HG02943 (cell line): ENCODE measurements around the gene HSFY2.
"Not testable (repeated sequence)": the region's sequence is repeated elsewhere in the genome, so short reads cannot be mapped to it uniquely, and the experiment has no call there.

Experiments
- ATAC-seq: cut with Tn5 transposase; IDR thresholded peaks from one replicate; pipeline ENCODE4 v1.9.1; 2021; ENCODE audit warnings: mild to moderate bottlenecking, low read depth, moderate library complexity; ENCODE audit not compliant: unreplicated experiment

The HSFY2 gene

GRCh38 chrY:18773635-18774034 is at the start of gene HSFY2:
TSS of gene HSFY2 (minus strand) at chrY:18773735. CDS start at chrY:18773618, 117 bp downstream.
- ATAC-seq, result not testable (repeated sequence)

- ATAC-seq, result not testable (repeated sequence)
These were observed 42.2 kb upstream of the HSFY2 start for GRCh38 chrY:18815751-18816150.

GRCh38 chrY:18788757-18789406 is 15.3 kb upstream of the HSFY2 start:
- ATAC-seq, result not testable (repeated sequence)

- ATAC-seq, result not testable (repeated sequence)
These were observed 19.5 kb downstream of the HSFY2 start for GRCh38 chrY:18754077-18754476.

- ATAC-seq, result not testable (repeated sequence)
These were observed 20.3 kb downstream of the HSFY2 start for GRCh38 chrY:18753133-18753815.

GRCh38 chrY:18723714-18724113 is 49.8 kb downstream of the HSFY2 start:
- not testable (repeated sequence) for ATAC-seq
